SK-N-SH (cell line): ENCODE data around the gene NRG3. TPM values are rescaled to one million over a fixed set of nuclear protein-coding genes. Genes with fewer than 3 reads are reported as not detected.

ENCODE experiments used
- CTCF ChIA-PET: fragments of 300-600, 350-600 bp; formaldehyde crosslinking; extraction: SDS; loops from one replicate; lab custom pipeline; 2021; lab: Yijun Ruan, JAX
- POLR2A ChIA-PET: fragments of 350-600 bp; sonication (Branson Sonifier 250); formaldehyde crosslinking; extraction: SDS; loops from one replicate; lab custom pipeline; 2020; ENCODE audit warnings: antibody characterized with exemption, inconsistent platforms; lab: Yijun Ruan, JAX
- DNase-seq: peaks from one replicate; pipeline ENCODE4 v3.0.0; 2012
- H2AFZ ChIP-seq: fragments of 200-600 bp; sonication (generic); 2 replicates; pipeline ENCODE4 v1.8.1; 2016; ENCODE audit warnings: antibody characterized with exemption, mild to moderate bottlenecking, low read depth
- H3F3A ChIP-seq: fragments of 200-600 bp; sonication (generic); replicated peaks from 2 replicates; pipeline ENCODE3; 2016; ENCODE audit warnings: antibody characterized with exemption, mild to moderate bottlenecking; ENCODE audit not compliant: insufficient read depth
- H3K27ac ChIP-seq, 2 experiments: fragments of 200-500 bp in 1 of 2; fragments of 200-600 bp in 1 of 2; sonication (Bioruptor generic) in 1 of 2; sonication (generic), shearing (Covaris generic) in 1 of 2; 2 replicates each; pipeline versions ENCODE4 v1.5.1 to v1.6.1; 2014 to 2016; ENCODE audit warnings: low read depth in 2 of 2, inconsistent platforms in 1 of 2, low read length in 1 of 2, mild to moderate bottlenecking in 1 of 2, mixed read lengths in 1 of 2
- H3K27me3 ChIP-seq: fragments of 200-600 bp; sonication (generic), shearing (Covaris generic); 2 replicates; pipeline ENCODE4 v1.6.1; 2016; ENCODE audit warnings: mixed run types; ENCODE audit not compliant: insufficient read depth
- H3K36me3 ChIP-seq, 2 experiments: fragments of 200-500 bp in 1 of 2; fragments of 200-600 bp in 1 of 2; sonication (Bioruptor generic) in 1 of 2; sonication (generic) in 1 of 2; replicated peaks in 1 of 2; 2 replicates each; pipeline versions ENCODE3 to v1.5.1; 2014 to 2016; ENCODE audit warnings: low read length in 1 of 2, mild to moderate bottlenecking in 1 of 2; ENCODE audit not compliant: insufficient read depth in 2 of 2, control insufficient read depth in 1 of 2
- H3K4me1 ChIP-seq, 2 experiments: fragments of 200-500 bp in 1 of 2; fragments of 200-600 bp in 1 of 2; sonication (Bioruptor generic) in 1 of 2; sonication (generic), shearing (Covaris generic) in 1 of 2; 2 replicates each; pipeline versions ENCODE4 v1.5.1 to v1.6.1; 2014 to 2016; ENCODE audit warnings: low read depth in 1 of 2, low read length in 1 of 2, mixed run types in 1 of 2; ENCODE audit not compliant: insufficient read depth in 2 of 2, control insufficient read depth in 1 of 2
- H3K4me2 ChIP-seq: fragments of 200-600 bp; sonication (generic), shearing (Covaris generic); 2 replicates; pipeline ENCODE4 v1.6.1; 2017; ENCODE audit warnings: mixed run types
- H3K4me3 ChIP-seq, 2 experiments: fragments of 200-500 bp in 1 of 2; fragments of 200-600 bp in 1 of 2; sonication (Bioruptor generic) in 1 of 2; sonication (generic), shearing (Covaris generic) in 1 of 2; 2 replicates each; pipeline versions ENCODE4 v1.5.1 to v1.8.1; 2014 to 2016; ENCODE audit warnings: low read depth in 2 of 2, inconsistent platforms in 1 of 2, low read length in 1 of 2, mild to moderate bottlenecking in 1 of 2, mixed read lengths in 1 of 2, moderate library complexity in 1 of 2
- H3K79me2 ChIP-seq: fragments of 200-600 bp; sonication (generic); 2 replicates; pipeline ENCODE4 v1.8.1; 2017; ENCODE audit warnings: mild to moderate bottlenecking; ENCODE audit not compliant: insufficient read depth
- H3K9ac ChIP-seq: fragments of 200-600 bp; sonication (generic); 2 replicates; pipeline ENCODE4 v1.6.1; 2017; ENCODE audit warnings: mixed run types
- H3K9me2 ChIP-seq: fragments of 200-600 bp; sonication (generic); 2 replicates; pipeline ENCODE4 v1.6.1; 2017; ENCODE audit warnings: mixed run types
- H3K9me3 ChIP-seq: fragments of 200-600 bp; sonication (generic); 2 replicates; pipeline ENCODE4 v1.6.1; 2017; ENCODE audit warnings: mixed run types, mild to moderate bottlenecking, moderate library complexity
- H4K20me1 ChIP-seq: fragments of 200-600 bp; sonication (generic); 2 replicates; pipeline ENCODE4 v1.6.1; 2017; ENCODE audit warnings: mild to moderate bottlenecking, mixed run types; ENCODE audit not compliant: insufficient read depth
- CTCF ChIP-seq: fragments of 200-600 bp; sonication (generic); IDR thresholded peaks from 2 replicates; pipeline ENCODE4 v1.6.1; 2017; ENCODE audit warnings: antibody characterized with exemption, mild to moderate bottlenecking, moderate library complexity
- FOXJ3 ChIP-seq: sonication (generic); formaldehyde crosslinking; IDR thresholded peaks from 2 replicates; pipeline ENCODE4 v1.5.1; 2020; ENCODE audit warnings: mild to moderate bottlenecking, missing genetic modification reagents
- FOXM1 ChIP-seq: IDR thresholded peaks from 2 replicates; pipeline ENCODE4 v1.4.0; 2012; ENCODE audit warnings: low read depth, mild to moderate bottlenecking
- GABPA ChIP-seq: IDR thresholded peaks from 2 replicates; pipeline ENCODE4 v1.4.0; 2012; ENCODE audit warnings: low read depth, mild to moderate bottlenecking
- GATA2 ChIP-seq: sonication (generic); formaldehyde crosslinking; IDR thresholded peaks from 2 replicates; pipeline ENCODE4 v1.5.0; 2020; ENCODE audit warnings: mild to moderate bottlenecking, missing genetic modification reagents
- MEF2A ChIP-seq: IDR thresholded peaks from 2 replicates; pipeline ENCODE4 v1.4.0; 2012; ENCODE audit warnings: low read depth, borderline replicate concordance
- MXI1 ChIP-seq: IDR thresholded peaks from 2 replicates; pipeline ENCODE4 v1.6.1; 2012; ENCODE audit warnings: mild to moderate bottlenecking, low read depth, low read length, improper control_type of control experiment
- NFIC ChIP-seq: IDR thresholded peaks from 2 replicates; pipeline ENCODE4 v1.4.0; 2012; ENCODE audit warnings: borderline replicate concordance
- POLR2AphosphoS5 ChIP-seq: IDR thresholded peaks from 2 replicates; pipeline ENCODE4 v1.6.1; 2012; ENCODE audit warnings: low read depth, low read length
- RCOR1 ChIP-seq: fragments of 150-350 bp; IDR thresholded peaks from 2 replicates; pipeline ENCODE4 v1.6.1; 2017; ENCODE audit warnings: antibody characterized with exemption, low read length
- TAF1 ChIP-seq: IDR thresholded peaks from 2 replicates; pipeline ENCODE4 v1.6.1; 2012; ENCODE audit warnings: low read depth, mild to moderate bottlenecking, low read length, moderate library complexity, borderline replicate concordance
- TCF12 ChIP-seq: IDR thresholded peaks from 2 replicates; pipeline ENCODE4 v1.4.0; 2012
- TEAD4 ChIP-seq: IDR thresholded peaks from 2 replicates; pipeline ENCODE4 v1.4.0; 2012; ENCODE audit warnings: mild to moderate bottlenecking, borderline replicate concordance; ENCODE audit not compliant: insufficient read depth
- YY1 ChIP-seq: IDR thresholded peaks from 2 replicates; pipeline ENCODE4 v1.4.0; 2012; ENCODE audit warnings: low read depth, mild to moderate bottlenecking
- WGBS: methylation state at CpG from one replicate; pipeline ENCODE4 v1.1.6; 2017; ENCODE audit warnings: low lambda C conversion rate; 5-methylcytosine and 5-hydroxymethylcytosine counted together
- polyA plus RNA-seq, 3 experiments: library from polyadenylated mRNA; depleted of rRNA; stranded (reverse); fragments of >200 nt; gene quantifications; 2 replicates each; pipeline ENCODE4 v1.2.3, GENCODE V29; 2012
- TF ChIP-seq, protein P1 (sequence below): IDR thresholded peaks from 2 replicates; pipeline ENCODE4 v1.4.0; 2012; ENCODE audit warnings: low read depth, borderline replicate concordance
- TF ChIP-seq, protein P2 (sequence below): IDR thresholded peaks from 2 replicates; pipeline ENCODE4 v1.4.0; 2012; ENCODE audit warnings: low read depth, borderline replicate concordance
- TF ChIP-seq, protein P3 (sequence below): fragments of 150-350 bp; IDR thresholded peaks from 2 replicates; pipeline ENCODE4 v1.6.1; 2017; ENCODE audit warnings: antibody characterized with exemption, low read length, low read depth, borderline replicate concordance

The NRG3 gene
- polyA plus RNA-seq, 1 of the 3 experiments (the other 2 are of a cell fraction) = 0.03 TPM

DNA sequence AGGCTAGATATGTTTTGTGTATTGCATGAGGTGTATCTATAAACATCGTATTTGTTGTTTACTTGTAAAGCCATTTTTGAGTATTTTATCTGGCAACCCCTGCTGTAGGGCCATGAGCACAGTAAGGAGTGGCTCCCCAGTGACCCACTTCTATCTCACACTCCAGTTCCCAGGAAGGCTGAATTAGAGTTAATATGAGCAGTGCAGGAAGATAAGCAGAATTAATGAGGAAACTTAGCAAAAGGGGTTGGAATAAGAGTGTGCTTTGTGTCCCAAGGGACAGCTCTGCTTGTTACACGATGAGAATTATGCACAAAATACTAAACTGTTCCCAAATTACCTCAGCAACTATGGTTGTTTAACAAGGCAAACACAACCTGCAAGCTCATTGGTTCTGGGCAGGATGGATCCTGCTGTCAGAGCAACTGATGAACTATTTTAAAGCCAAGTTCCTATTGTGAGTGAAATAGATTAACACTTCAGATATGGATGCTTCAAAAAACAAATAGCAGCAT is 1005.8 kb downstream of the NRG3 start:
- Histone ChIP-seq H3K4me2 (no peak overlapping the region), H4K20me1 (no peaks in the 10 kb centered on the region), H3K79me2 (no peaks in the 10 kb centered on the region), H3K4me3 (no peak overlapping the region), H2AFZ (no peak overlapping the region), H3K36me3 (no peaks in the 10 kb centered on the region), H3F3A (peaks cover 8% of the 10 kb centered on the region), H3K4me1 (peaks cover 0 to 4% of the 10 kb centered on the region in 2 experiments; a peak in 2 of 4 replicates), H3K9me3 (no peaks in the 10 kb centered on the region), H3K27ac (no peak overlapping the region; a peak in 1 of 4 replicates), H3K27me3 (no peaks in the 10 kb centered on the region), H3K9ac (no peak overlapping the region)
- no peak for DNase-seq
- CTCF ChIA-PET = no interaction called here
- 61% methylated on average over 2 of the region's 2 CpGs for WGBS
- TF ChIP-seq MEF2A (no peak), YY1 (no peak), CTCF (no peak), TCF12 (no peak), RCOR1 (no peak), FOXJ3 (no peak), TEAD4 (no peak), GATA2 (CRISPR knock-in tag) (no peak), NFIC (no peak), MXI1 (no peak), TAF1 (no peak), POLR2AphosphoS5 (no peak), FOXM1 (no peak), GABPA (no peak)
- TF ChIP-seq, protein P1, sequence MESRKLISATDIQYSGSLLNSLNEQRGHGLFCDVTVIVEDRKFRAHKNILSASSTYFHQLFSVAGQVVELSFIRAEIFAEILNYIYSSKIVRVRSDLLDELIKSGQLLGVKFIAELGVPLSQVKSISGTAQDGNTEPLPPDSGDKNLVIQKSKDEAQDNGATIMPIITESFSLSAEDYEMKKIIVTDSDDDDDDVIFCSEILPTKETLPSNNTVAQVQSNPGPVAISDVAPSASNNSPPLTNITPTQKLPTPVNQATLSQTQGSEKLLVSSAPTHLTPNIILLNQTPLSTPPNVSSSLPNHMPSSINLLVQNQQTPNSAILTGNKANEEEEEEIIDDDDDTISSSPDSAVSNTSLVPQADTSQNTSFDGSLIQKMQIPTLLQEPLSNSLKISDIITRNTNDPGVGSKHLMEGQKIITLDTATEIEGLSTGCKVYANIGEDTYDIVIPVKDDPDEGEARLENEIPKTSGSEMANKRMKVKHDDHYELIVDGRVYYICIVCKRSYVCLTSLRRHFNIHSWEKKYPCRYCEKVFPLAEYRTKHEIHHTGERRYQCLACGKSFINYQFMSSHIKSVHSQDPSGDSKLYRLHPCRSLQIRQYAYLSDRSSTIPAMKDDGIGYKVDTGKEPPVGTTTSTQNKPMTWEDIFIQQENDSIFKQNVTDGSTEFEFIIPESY = no peak
- TF ChIP-seq, protein P2, sequence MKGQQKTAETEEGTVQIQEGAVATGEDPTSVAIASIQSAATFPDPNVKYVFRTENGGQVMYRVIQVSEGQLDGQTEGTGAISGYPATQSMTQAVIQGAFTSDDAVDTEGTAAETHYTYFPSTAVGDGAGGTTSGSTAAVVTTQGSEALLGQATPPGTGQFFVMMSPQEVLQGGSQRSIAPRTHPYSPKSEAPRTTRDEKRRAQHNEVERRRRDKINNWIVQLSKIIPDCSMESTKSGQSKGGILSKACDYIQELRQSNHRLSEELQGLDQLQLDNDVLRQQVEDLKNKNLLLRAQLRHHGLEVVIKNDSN = no peak
- TF ChIP-seq, protein P3, sequence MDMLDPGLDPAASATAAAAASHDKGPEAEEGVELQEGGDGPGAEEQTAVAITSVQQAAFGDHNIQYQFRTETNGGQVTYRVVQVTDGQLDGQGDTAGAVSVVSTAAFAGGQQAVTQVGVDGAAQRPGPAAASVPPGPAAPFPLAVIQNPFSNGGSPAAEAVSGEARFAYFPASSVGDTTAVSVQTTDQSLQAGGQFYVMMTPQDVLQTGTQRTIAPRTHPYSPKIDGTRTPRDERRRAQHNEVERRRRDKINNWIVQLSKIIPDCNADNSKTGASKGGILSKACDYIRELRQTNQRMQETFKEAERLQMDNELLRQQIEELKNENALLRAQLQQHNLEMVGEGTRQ = no peak
- TF ChIP-seq, all 33 proteins: peak for 0
- POLR2A ChIA-PET = no interaction called here
- no peaks in the 10 kb centered on the region for H3K9me2 ChIP-seq
